NK-92 (cell line): ENCODE data around the gene CHD2.

ENCODE experiments used
- DNase-seq: peaks from one replicate; lab custom pipeline; 2025; ENCODE audit not compliant: unreplicated experiment; lab: John Stamatoyannopoulos, UW

Gene CHD2

DNA sequence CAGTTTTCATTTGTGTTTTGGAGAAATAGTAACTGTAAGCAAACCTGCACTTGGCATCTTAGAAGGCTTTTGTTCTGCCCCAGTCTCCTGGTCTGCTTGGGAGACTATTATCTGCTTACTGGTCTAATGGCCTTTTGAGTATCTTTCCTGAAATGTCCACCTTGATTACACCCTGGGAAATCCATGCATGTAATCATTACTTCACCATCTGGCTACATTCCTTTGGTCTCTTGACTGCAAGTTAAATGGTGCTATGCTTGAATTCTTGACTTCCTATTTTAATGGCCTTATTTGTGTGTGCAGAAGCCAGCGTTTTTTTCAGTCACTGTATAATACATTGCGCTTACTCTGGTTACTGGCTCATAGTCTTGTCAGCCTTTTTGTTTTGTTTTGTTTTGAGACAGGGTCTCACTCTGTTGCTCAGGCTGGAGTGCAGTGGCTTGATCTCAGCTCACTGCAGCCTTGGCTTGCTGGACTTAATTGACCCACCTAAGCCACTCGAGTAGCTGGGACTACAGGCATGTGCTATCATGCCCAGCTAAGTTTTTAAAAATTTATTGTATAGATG, 30.0 kb downstream of the CHD2 start:
- DNase-seq, result no peak

DNA sequence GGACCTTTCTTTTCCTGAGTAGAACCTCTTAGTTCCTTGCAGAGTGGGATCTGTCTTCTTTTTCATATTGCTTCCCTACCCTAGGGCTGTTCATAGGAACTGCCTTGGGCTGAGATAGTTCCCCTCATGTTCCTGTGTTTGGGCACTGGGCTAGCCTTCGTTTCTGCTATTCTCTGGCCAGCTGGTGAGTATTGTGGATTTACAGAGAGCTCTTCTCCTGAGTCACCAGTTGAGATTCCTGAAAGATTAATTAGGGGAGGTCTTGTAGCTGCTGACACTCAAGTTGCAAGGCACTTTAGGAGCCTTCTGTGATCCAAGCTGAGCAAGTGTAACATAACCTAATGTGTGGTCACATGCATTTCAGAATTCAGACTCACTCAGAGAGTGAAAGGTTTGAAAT, 30.7 kb downstream of the CHD2 start:
- no peak for DNase-seq

DNA sequence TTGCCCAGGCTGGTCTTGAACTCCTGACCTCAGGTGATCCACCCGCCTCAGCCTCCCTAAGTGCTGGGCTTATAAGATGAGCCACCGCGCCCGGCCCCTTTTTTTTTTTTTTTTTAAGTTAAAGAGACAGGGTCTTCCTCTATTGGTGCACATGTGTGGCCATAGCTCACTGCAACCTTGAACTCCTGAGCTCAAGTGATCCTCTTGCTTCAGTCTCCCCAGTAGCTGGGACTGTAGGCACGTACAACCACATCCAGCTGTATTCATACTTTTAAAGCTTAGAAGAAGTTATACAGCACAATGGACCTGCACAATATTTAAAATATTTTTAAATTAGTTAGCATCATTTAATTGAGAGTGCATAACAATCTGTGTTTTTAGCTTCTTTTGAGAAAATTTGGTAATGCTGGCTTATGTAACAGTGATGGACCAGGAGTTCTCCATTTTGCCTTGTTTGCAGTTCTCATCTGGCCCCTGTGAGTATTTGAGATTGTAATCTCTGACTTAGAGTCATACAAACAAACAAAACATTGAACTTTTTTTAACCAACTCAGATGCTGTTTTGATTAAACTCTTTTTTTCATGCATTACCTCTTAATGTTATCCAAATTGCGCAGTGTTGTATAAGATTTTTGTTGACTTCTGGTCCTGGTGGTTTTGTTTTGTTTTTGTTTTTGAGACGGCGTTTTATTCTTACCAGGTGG, 33.0 kb downstream of the CHD2 start:
- DNase-seq, result no peak

DNA sequence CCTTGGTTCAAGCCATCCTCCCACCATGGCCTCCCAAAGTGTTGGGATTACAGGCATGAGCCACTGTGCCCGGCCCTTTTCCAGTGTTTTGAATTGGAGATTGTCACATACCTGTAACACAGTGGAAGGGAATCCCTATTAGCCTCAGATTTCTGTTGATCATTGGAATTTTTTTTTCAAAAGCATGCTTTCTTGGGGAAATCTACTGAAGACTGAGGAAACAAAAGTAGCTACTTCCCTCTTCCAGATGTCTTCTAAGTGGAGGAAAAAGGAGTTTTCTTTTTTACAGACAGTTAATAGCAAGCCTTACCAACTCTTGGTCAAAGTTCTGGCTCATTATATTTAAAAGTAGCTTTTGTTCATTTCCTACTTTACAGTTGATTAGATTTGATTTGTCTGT, 33.7 kb downstream of the CHD2 start:
- no peak for DNase-seq

DNA sequence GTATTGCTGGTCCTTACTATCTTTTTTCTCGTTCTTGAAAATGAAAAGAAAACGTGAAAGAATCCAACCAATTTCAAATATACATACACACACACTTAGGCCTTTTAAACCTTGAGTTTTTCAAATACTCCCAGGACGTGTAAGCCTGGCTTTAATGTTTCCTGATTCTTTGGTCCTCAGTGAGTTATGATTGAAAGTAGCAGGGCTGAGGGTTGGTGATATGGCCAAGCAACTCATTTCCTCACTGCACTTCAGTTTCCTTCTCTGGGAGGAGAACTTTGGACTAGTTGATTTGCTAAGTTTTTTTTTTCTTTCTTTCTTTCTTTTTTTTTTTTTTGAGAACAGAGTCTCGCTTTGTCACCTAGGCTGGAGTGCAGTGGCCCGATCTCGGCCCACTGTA, 34.6 kb downstream of the CHD2 start:
- DNase-seq, result no peak

DNA sequence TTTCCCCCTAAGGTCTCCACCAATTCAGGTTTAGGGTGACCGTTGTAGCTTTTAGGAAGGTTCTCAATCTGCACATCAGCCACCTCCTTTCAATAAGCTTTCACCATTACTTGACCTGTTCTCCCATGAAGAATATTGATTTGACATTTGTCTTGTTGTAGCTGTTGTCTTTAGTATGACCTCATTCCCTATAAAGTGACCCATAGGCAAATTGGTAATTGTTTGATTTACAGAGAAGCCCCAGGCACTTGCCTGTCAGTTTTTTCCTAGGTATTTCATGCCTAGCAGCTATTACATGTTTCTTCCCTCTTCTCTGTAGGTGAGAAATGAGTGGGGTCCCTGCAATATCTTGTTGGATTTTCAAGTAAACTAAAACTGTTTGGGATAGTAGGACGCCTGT, 36.0 kb downstream of the CHD2 start:
- no peak for DNase-seq

DNA sequence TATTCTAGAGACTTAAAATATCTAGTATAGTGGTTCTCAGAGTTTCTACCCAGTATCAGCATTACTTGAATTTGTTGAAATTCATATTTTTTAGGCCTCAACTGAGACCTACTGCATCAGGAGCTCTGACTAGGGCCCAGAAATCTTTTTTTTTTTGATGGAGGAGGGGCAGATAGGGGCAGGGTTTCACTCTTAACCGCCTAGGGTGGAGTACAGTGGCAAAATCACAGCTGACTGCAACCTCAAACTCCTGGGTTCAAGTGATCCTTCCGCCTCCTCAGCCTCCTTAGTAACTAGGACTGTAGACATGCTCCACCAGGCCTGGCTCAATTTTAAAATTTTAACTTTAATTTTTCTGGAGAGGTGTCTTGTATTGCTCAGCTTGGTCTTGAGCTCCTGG, 36.6 kb downstream of the CHD2 start:
- no peak for DNase-seq

DNA sequence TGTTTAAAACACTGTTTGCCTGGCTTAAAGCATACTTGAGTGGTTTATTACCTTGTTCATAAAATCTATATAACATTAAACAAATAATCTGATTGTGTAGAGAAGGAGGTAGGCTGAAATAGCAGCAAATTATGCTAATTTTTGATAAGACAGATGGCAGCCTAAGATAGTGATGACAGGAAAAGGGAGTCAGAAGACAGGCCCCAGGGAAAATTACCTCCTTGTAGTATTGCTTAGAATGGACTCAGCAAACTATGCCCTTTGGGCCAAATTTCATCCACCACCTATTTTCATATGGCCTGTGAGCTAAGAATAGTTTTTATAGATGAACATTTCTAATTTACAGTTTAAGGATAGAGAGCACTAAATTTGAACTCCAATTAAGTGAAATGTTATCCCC, 37.8 kb downstream of the CHD2 start:
- no peak for DNase-seq

DNA sequence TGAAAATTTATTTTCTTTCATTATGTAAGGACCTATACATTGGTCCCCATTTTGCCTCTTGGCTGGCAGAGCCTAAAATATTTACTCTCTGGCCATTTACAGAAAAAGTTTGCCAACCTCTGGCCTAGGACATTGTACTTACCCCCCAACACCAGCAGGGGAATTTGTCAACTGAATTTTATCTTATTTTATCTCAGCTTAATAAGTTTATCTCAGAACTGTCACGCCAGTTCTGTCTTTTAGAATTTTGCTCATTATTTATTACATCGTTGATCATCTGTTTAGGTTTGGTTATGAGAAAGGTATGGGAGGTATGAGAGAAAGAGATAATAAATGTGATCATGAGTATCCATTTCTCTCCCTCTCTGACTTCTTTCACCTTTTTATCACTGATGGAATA, 38.3 kb downstream of the CHD2 start:
- no peak for DNase-seq

DNA sequence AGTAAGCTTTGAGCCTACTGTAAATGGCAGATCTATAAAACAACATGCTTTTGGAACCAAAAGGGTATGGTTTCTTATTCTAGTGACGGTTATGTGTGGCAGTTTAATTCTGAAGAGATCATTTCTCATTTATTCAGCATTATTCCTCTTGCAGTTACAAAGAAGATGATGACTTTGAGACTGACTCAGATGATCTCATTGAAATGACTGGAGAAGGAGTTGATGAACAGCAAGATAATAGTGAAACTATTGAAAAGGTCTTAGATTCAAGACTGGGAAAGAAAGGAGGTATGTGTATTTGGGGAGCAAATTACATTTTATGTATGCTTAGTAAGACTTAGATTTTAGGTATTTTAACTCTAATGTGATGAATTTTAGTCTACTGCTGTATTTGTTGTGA, 41.5 kb downstream of the CHD2 start:
- DNase-seq, result no peak

DNA sequence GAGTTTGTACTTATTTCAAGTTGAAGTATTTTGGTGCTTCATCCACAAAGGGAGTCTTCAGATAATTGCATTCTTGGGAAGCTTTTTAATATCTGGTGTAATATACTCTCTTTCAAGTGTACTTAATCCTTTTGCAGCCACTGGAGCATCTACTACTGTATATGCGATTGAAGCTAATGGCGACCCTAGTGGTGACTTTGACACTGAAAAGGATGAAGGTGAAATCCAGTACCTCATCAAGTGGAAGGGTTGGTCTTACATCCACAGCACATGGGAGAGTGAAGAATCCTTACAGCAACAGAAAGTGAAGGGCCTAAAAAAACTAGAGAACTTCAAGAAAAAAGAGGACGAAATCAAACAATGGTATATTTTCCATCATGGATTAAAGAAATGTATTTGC, 42.6 kb downstream of the CHD2 start:
- DNase-seq, result no peak

DNA sequence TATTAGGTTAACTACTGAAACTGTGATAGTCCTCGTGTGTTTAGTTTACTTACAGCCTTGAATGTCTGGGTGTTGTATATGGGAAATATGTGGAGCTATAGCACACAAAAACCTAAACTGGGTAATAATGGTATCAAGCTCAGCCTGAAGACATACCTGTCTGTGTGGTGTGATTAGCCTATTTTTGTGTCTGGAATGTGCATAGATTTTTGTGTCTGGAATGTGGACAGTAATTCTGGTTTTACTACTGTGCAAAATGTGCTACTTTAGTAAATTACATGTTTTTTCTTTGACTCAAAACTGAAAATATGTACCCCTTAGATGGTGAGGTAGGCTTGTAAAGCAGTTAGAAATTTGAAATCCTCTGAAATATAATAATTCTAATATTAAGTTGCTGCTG, 43.5 kb downstream of the CHD2 start:
- DNase-seq, result no peak

DNA sequence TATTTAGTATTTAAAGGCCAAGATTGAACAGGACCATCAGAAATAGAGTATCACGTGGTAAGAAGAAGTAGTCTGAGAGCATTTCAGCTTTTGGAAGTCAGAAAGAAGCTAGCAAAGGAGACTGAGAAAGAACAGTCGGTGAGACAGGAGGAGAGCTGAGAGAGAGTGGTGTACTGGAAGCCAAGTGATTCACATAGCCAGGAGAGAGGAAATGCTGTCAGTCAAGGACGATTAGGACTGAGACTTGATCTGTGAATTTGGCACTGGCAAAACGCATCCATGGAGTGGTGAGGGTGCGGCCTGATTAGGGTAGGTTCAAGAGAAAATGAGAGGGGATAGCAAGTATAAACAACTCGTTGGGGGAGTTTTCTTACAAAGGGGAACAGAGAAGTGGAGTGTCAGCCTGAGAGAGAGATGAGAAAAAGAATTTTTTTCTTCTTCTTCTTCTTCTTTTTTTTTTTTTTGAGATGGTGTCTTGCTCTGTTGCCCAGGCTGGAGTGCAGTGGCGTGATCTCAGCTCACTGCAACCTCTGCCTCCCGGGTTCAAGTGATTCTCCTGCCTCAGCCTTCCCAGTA, 44.9 kb downstream of the CHD2 start:
- no peak for DNase-seq

DNA sequence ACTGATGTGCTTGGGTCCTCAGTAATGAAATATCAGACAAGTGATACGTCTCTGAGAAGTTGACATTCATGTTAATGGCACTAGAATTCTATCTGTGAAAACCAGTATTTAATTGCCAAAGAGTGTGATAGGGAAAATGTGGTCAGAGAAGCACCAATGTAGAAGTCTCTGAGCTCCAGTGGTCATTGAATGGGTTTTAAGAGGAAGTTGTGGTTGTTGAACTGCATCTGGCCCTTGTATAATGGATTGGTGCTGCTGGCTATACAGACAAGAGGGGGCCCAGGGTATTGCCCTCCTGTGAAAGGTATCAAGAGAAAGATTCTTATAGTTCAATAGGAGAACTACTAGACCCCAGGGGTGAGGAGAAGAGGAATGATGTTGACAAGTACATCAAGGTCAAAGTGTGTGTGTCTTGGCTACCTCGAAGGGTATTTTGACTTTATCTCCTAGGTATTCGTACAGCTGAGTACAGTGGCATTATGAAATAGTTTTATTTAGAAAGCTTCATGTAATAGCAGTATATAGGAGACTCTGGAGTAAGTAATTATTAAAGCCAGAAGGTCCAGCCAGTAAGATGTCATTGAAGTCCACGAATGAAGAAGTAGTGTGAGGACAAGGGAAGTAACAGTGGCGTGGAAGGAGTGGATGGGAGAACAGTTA, 47.1 kb downstream of the CHD2 start:
- no peak for DNase-seq

DNA sequence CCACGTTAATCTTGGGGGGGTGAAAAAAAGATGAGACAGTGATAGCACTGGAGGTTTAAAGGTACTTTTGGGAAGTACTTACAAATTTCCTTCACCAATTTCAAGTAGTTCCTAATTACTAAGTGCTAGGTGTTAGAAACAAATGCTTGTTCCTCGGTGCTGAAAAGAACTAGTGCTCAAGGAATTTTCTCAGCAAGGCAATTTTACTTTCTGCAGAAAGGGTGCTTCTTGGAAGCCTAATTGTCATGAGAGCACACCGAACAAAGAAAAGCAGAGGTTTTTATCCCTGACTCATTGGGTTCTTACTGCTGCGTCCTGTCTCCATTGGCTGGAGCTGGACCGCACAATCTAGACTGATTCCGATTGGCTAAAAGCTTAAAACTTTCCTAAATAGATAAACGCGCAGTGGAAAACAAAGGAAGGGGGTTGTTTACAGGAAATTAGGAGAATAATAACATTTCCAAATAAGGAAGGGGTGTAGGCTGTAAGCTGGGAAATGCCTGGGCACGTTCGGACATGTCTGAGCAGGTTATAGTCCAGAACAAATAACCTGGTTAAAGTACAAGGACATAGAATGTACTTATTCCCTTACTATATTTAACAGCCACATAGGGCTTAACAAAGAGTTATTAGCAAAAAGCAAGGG, 49.6 kb downstream of the CHD2 start:
- no peak for DNase-seq

DNA sequence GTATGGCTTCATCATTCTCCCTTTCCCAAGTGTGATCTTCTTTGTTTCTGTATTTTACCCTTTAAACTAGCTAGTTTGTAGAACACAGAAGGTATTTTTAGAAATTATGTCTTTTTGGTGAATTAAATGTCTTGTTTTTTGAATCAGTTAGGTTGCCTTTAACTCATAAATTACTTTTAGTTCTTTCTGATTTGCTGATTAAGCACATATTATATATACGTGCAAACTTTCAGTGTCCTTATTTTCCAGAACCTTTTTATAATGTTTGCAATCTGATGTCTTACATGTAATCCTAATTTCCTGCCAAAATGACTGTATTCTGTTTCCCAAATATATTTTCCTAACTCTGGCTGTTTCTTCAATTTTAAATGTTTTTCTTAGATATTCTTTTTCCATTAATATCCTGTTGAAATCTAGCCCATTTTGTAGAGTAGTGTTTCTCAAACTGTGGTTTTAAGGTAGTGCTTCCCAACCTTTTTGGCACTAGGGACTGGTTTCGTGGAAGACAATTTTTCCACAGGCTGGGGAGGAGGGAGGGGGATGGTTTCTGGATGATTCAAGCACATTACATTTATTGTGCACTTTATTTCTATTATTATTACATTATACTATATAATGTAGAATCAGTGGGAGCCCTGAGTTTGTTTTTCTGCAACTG, 51.8 kb downstream of the CHD2 start:
- no peak for DNase-seq

DNA sequence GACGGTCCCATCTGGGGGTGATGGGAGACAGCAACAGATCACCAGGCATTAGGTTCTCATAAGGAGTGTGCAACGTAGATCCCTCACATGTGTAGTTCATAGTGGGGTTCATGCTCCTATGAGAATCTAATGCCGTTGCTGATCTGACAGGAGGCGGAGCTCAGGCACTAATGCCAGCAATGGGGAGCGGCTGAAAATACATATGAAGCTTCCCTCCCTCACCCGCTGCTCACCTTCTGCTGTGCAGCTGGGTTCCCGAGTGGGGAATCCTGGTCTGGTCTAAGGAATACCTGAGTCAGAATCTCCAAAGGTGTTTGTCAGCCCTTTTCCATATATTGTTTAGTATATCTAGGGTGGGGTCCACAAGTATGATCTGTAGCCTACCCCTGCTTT, 52.3 kb downstream of the CHD2 start:
- DNase-seq, result no peak

DNA sequence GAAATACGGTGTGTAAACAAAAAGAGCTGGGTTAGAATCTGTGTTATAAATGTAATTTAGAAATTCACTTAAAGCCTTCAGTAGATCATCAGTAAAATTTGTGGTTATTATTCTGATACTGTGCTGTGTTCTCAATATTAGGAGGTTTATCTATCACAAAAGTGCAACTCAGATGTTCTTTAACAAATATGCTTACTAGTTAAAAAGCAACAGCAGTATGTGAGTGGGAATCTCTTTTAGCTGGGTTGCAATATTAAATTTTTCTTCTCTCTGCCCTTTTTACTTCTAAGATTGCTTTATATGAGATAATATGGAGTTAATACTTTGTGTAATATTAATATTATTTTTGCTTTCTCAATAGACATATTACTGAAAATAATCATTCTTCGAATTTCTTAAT, 53.4 kb downstream of the CHD2 start:
- DNase-seq, result no peak

DNA sequence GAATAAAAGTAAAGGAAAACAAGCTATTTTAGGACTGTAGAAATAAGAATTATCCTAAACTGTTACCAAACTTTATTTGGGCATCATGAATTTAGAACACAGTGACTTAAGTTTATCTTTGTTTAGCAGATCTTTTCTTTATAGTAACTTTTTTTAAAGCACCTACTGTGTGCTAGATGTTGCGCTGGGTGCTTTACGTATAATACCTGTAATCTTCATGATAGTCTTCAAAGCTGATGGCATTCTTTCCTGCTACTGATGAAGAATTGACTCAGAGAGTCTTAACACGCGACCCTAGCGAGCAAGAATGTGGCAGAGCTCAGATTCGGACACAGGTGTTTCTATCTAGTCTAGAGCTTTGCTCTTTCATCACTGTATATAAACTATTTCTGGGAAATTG, 53.9 kb downstream of the CHD2 start:
- no peak for DNase-seq

DNA sequence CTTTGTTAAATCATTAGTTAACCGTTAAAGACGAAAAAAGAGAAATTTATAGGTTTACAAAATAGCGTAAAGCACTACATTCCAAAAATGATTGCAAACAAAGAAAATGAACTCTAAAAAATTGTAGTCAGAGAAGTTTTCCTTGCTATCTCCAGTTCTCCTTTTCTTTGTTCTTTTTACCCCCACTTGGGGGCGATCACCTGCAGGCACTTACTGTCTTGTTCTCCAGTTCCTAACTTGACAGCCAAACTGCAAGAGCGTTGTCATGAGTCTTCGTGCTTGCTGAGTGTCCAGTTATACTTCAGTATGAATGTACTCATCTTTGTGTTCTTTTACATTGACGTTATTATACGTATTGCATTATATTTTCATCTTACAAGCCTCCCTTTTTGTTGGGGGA, 54.5 kb downstream of the CHD2 start:
- DNase-seq, result no peak

DNA sequence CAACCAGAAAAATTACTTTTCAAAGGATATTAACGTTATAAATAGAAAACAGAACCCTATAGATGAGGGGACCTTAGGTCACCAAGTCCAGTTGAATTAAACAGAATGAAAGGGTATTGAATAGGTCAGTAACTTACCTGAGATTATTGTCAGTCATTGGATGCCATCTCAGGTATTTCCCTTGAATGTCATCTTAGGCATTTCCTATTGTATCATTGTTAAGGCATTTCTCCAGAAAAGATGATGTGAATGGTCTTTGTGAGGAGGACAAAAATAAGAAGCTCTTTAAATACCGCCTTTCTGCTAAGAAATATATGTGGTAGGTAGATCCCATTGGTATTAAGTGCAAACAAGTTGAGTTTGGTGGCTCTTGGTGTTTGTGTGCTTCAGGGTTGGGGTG, 55.6 kb downstream of the CHD2 start:
- DNase-seq, result no peak
